ENCODE measurements around the gene CPPED1. TPM values are rescaled to one million over a fixed set of nuclear protein-coding genes. Genes with fewer than 3 reads are reported as not detected.

Gene CPPED1
- total RNA-seq, 2 donors from 2014 or later, result 14.8 to 38.4 TPM

GRCh38 chr16:12754824-12755543 is 48.7 kb downstream of the CPPED1 start:
- no peaks in the 10 kb centered on the region for H3K9me3 ChIP-seq
- H3K4me3 ChIP-seq, result no peak overlapping the region
- H3K27ac ChIP-seq, result no peak overlapping the region
- no peaks in the 10 kb centered on the region for H3K27me3 ChIP-seq (replicated peaks; ENCODE audit: insufficient read depth)
- ATAC-seq (ENCODE audit: insufficient number of reproducible peaks, low FRiP score, low read depth), result no peak
- TF ChIP-seq CTCF (IDR thresholded peaks at IDR 0.05), result no peak
- no peak for DNase-seq (ENCODE audit: low spot score)
- no peaks in the 10 kb centered on the region for H3K36me3 ChIP-seq
- H3K4me1 ChIP-seq (ENCODE audit: control insufficient read depth in 1 of 2, low read depth in 2 of 2), result peaks cover 0 to 7% of the 10 kb centered on the region in 2 donors

DNA sequence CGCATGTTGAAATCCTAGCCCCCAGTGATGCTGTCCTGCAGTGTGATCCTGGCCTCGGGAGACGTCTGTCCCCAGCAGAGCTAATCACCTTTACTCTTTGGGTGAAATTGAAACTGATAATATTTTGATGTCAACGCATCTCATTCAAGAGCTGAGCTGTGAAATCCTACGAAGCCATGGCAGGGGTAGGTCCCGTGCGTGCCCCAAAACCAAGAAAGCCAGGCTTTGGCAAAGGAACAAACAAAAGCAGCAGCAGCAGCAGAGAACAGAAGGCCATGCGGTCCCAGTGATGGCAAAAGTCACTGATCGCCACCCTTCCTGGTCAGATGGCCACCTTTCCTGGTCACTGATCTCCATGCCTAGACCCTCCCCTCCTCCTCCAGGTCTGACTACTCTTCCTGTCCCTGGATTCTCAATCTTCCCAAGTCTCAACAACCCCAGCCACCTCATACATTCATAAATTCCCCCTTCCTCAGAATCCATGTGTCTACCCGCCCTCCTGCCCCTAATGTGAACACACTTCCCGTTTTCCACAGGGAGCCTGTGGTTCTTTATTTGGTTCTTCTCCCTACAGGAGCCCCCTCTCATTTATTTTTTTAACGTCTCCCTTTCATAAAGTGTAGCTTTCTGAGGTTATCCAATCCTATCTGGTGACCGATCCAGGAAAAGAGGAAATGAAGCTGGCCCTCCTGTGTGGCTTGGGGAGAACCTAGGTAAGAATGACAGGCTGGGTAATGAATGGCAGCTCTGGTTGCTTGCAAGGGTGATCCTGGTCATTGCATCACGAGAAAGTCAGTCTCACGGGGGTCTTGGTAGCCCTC is 50.3 kb downstream of the CPPED1 start:
- DNase-seq (ENCODE audit: low spot score) (no peak), ATAC-seq (ENCODE audit: insufficient number of reproducible peaks, low FRiP score, low read depth) (no peak)
- H3K9me3 ChIP-seq, result no peaks in the 10 kb centered on the region
- H3K4me3 ChIP-seq, result no peak overlapping the region
- H3K4me1 ChIP-seq (ENCODE audit: control insufficient read depth in 1 of 2, low read depth in 2 of 2), result peaks cover 0 to 3% of the 10 kb centered on the region in 2 donors
- no peaks in the 10 kb centered on the region for H3K36me3 ChIP-seq
- no peak for TF ChIP-seq CTCF (IDR thresholded peaks at IDR 0.05)
- no peaks in the 10 kb centered on the region for H3K27me3 ChIP-seq (replicated peaks; ENCODE audit: insufficient read depth)
- H3K27ac ChIP-seq, result no peak overlapping the region

DNA sequence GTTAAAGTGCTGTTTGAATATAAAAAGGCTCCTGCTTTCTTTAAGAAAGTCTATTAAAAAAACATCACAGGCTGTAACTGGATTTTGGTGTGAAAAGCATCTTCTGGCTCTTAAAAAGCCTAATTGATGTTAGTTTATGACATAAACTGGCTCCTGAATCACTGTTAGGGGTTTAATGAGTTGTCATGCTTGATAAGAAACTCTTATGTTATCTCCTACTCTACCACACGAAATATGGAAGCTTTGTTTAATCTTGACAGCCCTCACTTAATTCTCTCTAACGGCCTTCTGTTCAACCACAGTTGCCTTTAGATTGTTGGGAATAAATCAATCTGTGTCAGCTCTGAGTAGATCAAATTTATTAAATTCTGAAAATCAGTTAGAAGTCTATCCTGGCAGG is 51.5 kb downstream of the CPPED1 start:
- no peak overlapping the region for H3K4me3 ChIP-seq
- DNase-seq (ENCODE audit: low spot score) (no peak), ATAC-seq (ENCODE audit: insufficient number of reproducible peaks, low FRiP score, low read depth) (no peak)
- no peak overlapping the region for H3K27ac ChIP-seq
- TF ChIP-seq CTCF (IDR thresholded peaks at IDR 0.05), result no peak
- H3K27me3 ChIP-seq (replicated peaks; ENCODE audit: insufficient read depth), result no peaks in the 10 kb centered on the region
- H3K36me3 ChIP-seq, result no peaks in the 10 kb centered on the region
- H3K9me3 ChIP-seq, result no peaks in the 10 kb centered on the region
- H3K4me1 ChIP-seq (ENCODE audit: control insufficient read depth in 1 of 2, low read depth in 2 of 2), result no peaks in the 10 kb centered on the region

DNA sequence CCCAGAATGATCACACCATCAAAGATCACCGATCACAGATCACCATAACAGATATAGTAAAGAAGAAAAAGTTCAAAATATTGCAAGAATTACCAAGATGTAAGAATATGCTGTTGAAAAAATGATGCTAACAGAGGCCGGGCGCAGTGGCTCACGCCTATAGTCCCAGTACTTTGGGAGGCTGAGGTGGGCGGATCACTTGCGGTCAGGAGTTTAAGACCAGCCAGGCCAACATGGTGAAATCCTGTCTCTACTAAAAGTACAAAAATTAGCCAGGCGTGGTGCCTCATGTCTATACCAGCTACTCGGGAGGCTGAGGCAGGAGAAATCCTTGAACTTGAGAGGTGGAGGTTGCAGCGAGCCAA is 53.2 kb downstream of the CPPED1 start:
- no peak overlapping the region for H3K27ac ChIP-seq
- DNase-seq (ENCODE audit: low spot score) (no peak), ATAC-seq (ENCODE audit: insufficient number of reproducible peaks, low FRiP score, low read depth) (no peak)
- H3K4me3 ChIP-seq, result no peak overlapping the region
- TF ChIP-seq CTCF (IDR thresholded peaks at IDR 0.05), result no peak
- H3K4me1 ChIP-seq (ENCODE audit: control insufficient read depth in 1 of 2, low read depth in 2 of 2), result no peaks in the 10 kb centered on the region
- no peaks in the 10 kb centered on the region for H3K9me3 ChIP-seq
- no peaks in the 10 kb centered on the region for H3K27me3 ChIP-seq (replicated peaks; ENCODE audit: insufficient read depth)
- no peaks in the 10 kb centered on the region for H3K36me3 ChIP-seq

- TF ChIP-seq CTCF (IDR thresholded peaks at IDR 0.05), result no peak
- no peak for ATAC-seq (ENCODE audit: insufficient number of reproducible peaks, low FRiP score, low read depth)
- no peak for DNase-seq (ENCODE audit: low spot score)
Observed at GRCh38 chr16:12749076-12749475, 54.6 kb downstream of the CPPED1 start.

More at GRCh38 chr16:12749076-12749475, 54.6 kb downstream of the CPPED1 start:
- H3K4me3 ChIP-seq, result no peak overlapping the region
- H3K9me3 ChIP-seq, result peaks cover 7% of the 10 kb centered on the region
- H3K27ac ChIP-seq, result no peak overlapping the region
- H3K4me1 ChIP-seq (ENCODE audit: control insufficient read depth in 1 of 2, low read depth in 2 of 2), result no peaks in the 10 kb centered on the region
- no peaks in the 10 kb centered on the region for H3K36me3 ChIP-seq
- H3K27me3 ChIP-seq (replicated peaks; ENCODE audit: insufficient read depth), result no peaks in the 10 kb centered on the region
